GM19240 (cell line): ENCODE measurements around the gene FILIP1L.
"Not testable (repeated sequence)": the region's sequence is repeated elsewhere in the genome, so short reads cannot be mapped to it uniquely, and the experiment has no call there.

Experiments used
- DNase-seq: peaks from one replicate; pipeline ENCODE4 v3.0.0; 2011; ENCODE audit warnings: low spot score; ENCODE audit not compliant: insufficient read length

FILIP1L gene

GRCh38 chr3:100099621-100100020, 14.7 kb downstream of the FILIP1L start:
- DNase-seq: no peak

GRCh38 chr3:100098784-100099070, 15.6 kb downstream of the FILIP1L start:
- no peak for DNase-seq

GRCh38 chr3:100097919-100098783, 16.1 kb downstream of the FILIP1L start:
- DNase-seq: no peak

- DNase-seq: no peak
These were observed 17.4 kb downstream of the FILIP1L start for GRCh38 chr3:100096866-100097265.

- not testable (repeated sequence) for DNase-seq
These were observed 18.0 kb downstream of the FILIP1L start for GRCh38 chr3:100096286-100096685.

DNA sequence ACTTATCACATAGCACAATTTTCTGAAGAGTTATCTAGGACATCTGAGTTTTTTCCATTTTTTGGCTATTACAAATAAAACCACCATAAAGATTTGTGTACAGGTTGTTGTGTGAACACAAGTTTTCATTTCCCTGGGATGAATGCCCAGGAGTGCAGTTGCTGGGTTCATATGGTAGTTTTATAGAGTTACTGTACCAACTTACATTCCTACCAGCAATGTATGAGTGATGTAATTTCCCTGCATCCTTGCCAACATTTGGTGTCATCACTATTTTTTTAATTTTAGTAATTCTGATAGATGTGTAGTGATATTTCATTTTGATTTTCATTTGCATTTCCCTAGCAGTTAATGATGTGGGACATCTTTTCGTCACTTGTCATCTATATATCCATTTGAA, 20.5 kb downstream of the FILIP1L start:
- DNase-seq: no peak

DNA sequence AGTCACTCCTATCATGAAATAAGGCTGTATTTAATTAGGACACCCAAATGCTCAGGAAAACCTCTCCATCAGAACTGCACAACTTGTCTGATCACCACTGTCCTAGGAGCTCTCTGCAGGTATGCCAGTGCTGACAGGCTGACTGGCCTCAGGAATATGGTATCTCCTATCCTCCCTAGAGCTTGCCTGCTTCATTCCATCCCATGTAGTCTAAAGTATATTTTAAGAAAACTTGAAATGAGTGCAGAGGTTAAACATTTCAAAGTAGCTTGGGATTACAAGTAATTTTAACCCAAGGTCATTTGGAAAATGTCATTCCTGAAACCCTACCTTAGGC, 23.7 kb downstream of the FILIP1L start:
- DNase-seq: no peak

GRCh38 chr3:100089812-100090668, 24.3 kb downstream of the FILIP1L start:
- no peak for DNase-seq

GRCh38 chr3:100088735-100089368, 25.4 kb downstream of the FILIP1L start:
- DNase-seq: no peak

DNA sequence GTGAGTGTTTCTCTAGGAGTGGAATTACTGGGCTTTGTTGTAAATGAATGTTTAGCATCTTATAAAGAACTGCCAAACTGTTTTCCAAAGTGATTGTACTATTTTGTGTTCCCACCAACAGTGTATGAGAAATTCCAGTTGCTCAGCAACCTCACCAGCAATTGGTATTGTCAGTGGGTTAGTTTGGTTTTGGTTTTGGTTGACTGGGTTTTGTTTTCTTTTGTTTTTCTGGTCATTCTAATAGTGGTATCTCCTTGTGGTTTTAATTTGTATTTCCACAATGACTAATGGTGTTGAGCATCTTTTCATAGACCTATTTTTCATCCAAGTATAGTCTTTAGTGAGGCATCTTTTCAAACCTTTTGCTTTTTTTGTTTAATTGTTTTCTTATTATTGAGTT, 27.1 kb downstream of the FILIP1L start:
- no peak for DNase-seq

DNA sequence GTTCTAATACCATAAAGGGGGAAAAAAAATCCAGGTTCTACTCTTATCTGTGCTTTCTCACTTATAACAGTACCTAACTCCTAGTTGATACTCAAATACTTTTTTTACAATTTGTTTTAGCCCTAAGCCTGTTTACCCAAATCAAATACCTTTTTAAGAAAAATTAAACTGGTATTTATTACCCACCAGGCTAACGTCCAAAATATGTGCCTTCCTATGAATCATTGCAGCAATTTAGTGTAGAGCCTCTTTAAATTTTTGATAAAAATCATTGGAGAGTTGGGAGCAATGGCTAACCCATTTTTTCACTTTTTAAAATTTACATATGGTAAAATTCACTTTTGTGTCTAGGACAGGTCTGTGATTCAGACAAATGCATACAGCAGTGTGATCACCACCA, 27.9 kb downstream of the FILIP1L start:
- no peak for DNase-seq

GRCh38 chr3:100084100-100084806, 30.0 kb downstream of the FILIP1L start:
- DNase-seq: no peak

DNA sequence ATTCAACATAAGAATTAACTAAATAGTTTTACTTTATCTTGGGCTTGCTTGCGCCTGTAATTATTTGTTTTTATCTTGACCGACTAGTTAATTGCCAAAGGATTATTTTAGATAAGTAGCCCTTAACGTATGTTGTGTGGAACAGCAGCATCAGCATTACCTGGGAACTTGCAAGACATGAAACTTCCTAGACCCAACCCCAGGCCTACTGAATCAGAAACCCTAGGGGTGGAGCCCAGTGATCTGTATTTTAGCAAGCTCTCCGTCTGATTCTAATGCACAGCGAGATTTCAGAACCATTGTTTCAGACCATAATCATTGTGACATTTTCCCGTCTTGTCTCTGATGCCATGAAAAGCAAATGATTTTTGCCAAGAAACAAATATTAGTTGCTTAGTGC, 31.1 kb downstream of the FILIP1L start:
- no peak for DNase-seq

GRCh38 chr3:100082714-100083113, 31.6 kb downstream of the FILIP1L start:
- DNase-seq: no peak

DNA sequence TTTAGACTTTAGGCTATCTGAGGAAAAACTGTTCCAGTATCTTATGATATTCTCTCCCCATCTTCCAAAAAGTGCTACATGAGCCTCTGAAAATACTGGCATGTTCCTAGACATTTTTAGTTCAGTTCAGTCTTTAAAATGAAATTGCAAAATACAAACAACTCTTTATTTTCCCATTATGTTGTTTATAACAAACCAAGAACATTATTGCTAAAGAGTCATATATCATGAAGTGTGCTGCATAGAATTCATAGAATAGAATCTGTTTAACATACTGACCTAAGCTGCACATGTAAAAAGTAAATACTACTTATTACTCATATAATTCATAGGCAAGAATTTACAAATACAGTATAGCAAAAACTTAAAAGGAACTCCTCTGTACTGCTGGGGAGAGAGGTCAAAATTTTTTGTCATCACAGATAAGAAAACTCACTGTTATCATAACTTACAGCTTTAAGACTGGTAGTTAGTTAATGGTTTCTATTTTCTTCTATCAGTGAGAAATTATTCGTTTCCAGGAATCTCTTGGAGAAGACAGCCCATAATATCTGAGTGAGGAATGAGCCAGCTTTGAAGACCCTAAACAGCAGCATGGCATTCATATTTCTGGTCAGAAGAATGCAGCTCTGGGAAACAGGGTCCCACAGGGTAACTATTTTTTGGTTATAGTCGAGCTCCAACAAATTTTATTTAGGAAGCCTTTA, 32.2 kb downstream of the FILIP1L start:
- no peak for DNase-seq

- DNase-seq: no peak
These were observed 33.0 kb downstream of the FILIP1L start for GRCh38 chr3:100081311-100081710.

GRCh38 chr3:100080573-100080972, 33.7 kb downstream of the FILIP1L start:
- no peak for DNase-seq

GRCh38 chr3:100079328-100079727, 35.0 kb downstream of the FILIP1L start:
- DNase-seq: no peak

DNA sequence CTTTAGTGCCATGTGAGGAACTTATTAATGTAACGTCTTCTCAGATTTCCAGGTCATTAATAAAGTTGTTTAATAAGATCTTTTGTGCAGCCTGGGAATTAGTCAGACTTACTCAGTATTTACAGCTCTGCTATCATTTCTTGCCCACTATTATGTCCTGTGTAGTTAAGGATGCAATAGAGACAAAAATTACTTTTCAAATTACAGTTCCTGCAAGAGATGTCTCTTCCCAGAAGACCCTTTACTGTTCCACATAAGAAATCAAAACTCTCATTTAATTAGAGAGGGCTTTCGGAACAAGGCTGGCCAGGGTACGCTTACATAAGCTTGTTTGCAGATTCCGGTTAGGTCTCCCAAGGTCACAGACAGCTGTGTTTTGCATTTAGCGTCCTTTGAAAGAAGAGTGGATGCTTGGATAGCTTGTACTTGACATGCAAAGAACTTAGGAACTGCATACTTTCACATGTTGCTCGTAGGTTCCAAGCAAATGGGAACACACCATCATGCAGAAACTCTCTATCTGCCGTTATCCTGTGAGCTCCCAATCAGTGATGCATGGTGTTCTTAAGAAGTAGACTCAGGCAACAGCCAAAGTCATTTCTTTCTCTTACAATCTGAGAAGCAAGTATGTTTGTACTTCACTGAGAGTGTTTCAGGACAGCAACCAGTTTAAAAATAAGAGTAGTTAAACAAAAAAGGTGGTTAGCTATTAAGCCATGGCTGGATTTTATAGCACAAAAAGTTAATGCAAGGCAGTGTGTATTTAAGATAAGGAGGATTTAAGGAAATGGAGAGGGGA, 37.4 kb downstream of the FILIP1L start:
- DNase-seq: no peak
